GM19099 (cell line): ENCODE measurements around the gene MCM10.

Experiments used
- POLR2A ChIP-seq: IDR thresholded peaks from 3 replicates; pipeline ENCODE4 v1.6.1; 2011; ENCODE audit warnings: low read depth; ENCODE audit not compliant: insufficient read length; ENCODE audit errors: extremely low read depth

Gene MCM10

GRCh38 chr10:13146379-13146778, 15.0 kb upstream of the MCM10 start:
- TF ChIP-seq POLR2A, result no peak

GRCh38 chr10:13147161-13147560, 14.2 kb upstream of the MCM10 start:
- no peak for TF ChIP-seq POLR2A

GRCh38 chr10:13152296-13152695, 9.1 kb upstream of the MCM10 start:
- no peak for TF ChIP-seq POLR2A

GRCh38 chr10:13158401-13158800, 3.0 kb upstream of the MCM10 start:
- no peak for TF ChIP-seq POLR2A

GRCh38 chr10:13161857-13162271, 506 bp downstream of the MCM10 start:
- TF ChIP-seq POLR2A, result no peak

GRCh38 chr10:13163859-13164258, 2.5 kb downstream of the MCM10 start:
- no peak for TF ChIP-seq POLR2A

GRCh38 chr10:13165177-13165576, 3.8 kb downstream of the MCM10 start:
- TF ChIP-seq POLR2A, result no peak

GRCh38 chr10:13167568-13167967, 6.2 kb downstream of the MCM10 start:
- TF ChIP-seq POLR2A, result no peak

- no peak for TF ChIP-seq POLR2A
Observed at GRCh38 chr10:13168781-13169180, 7.4 kb downstream of the MCM10 start.

- no peak for TF ChIP-seq POLR2A
Observed at GRCh38 chr10:13173616-13174015, 12.3 kb downstream of the MCM10 start.

GRCh38 chr10:13180788-13181187, 19.4 kb downstream of the MCM10 start:
- TF ChIP-seq POLR2A, result no peak

- TF ChIP-seq POLR2A, result no peak
Observed at GRCh38 chr10:13182424-13182823, 21.1 kb downstream of the MCM10 start.

GRCh38 chr10:13183625-13184024, 22.3 kb downstream of the MCM10 start:
- no peak for TF ChIP-seq POLR2A

- no peak for TF ChIP-seq POLR2A
Observed at GRCh38 chr10:13184276-13184675, 22.9 kb downstream of the MCM10 start.

GRCh38 chr10:13184730-13185514, 23.6 kb downstream of the MCM10 start:
- no peak for TF ChIP-seq POLR2A

- no peak for TF ChIP-seq POLR2A
Observed at GRCh38 chr10:13187135-13187534, 25.8 kb downstream of the MCM10 start.

- no peak for TF ChIP-seq POLR2A
Observed at GRCh38 chr10:13188593-13188992, 27.2 kb downstream of the MCM10 start.
